D341Med (cell line): ENCODE data around the gene GPR15.
"Not testable (repeated sequence)": the region's sequence is repeated elsewhere in the genome, so short reads cannot be mapped to it uniquely, and the experiment has no call there.

ENCODE experiments used
- DNase-seq: peaks from one replicate; pipeline ENCODE4 v3.0.0; 2012; ENCODE audit warnings: low spot score

The GPR15 gene

GRCh38 chr3:98558100-98558827 is 26.5 kb downstream of the GPR15 start:
- no peak for DNase-seq

- DNase-seq = not testable (repeated sequence)
Observed at GRCh38 chr3:98559769-98560168, 28.0 kb downstream of the GPR15 start.

- DNase-seq = no peak
Observed at GRCh38 chr3:98560911-98561310, 29.1 kb downstream of the GPR15 start.

GRCh38 chr3:98561727-98562521 is 30.1 kb downstream of the GPR15 start:
- DNase-seq = no peak

- DNase-seq = no peak
Observed at GRCh38 chr3:98563661-98564281, 32.0 kb downstream of the GPR15 start.

- DNase-seq = no peak
Observed at GRCh38 chr3:98564282-98565005, 32.7 kb downstream of the GPR15 start.

- no peak for DNase-seq
Observed at GRCh38 chr3:98565237-98565643, 33.5 kb downstream of the GPR15 start.

GRCh38 chr3:98565843-98566242 is 34.1 kb downstream of the GPR15 start:
- DNase-seq = no peak

GRCh38 chr3:98567666-98568270 is 36.0 kb downstream of the GPR15 start:
- DNase-seq = no peak

- DNase-seq = no peak
Observed at GRCh38 chr3:98568402-98568801, 36.6 kb downstream of the GPR15 start.

GRCh38 chr3:98573181-98573728 is 41.5 kb downstream of the GPR15 start:
- no peak for DNase-seq

GRCh38 chr3:98574132-98574531 is 42.4 kb downstream of the GPR15 start:
- DNase-seq = no peak

- DNase-seq = no peak
Observed at GRCh38 chr3:98577178-98577895, 45.6 kb downstream of the GPR15 start.

GRCh38 chr3:98580401-98581386 is 48.9 kb downstream of the GPR15 start:
- no peak for DNase-seq

GRCh38 chr3:98581474-98581873 is 49.7 kb downstream of the GPR15 start:
- DNase-seq = no peak

GRCh38 chr3:98582042-98582441 is 50.3 kb downstream of the GPR15 start:
- DNase-seq = no peak

- DNase-seq = no peak
Observed at GRCh38 chr3:98583766-98584165, 52.0 kb downstream of the GPR15 start.
